Transverse colon (tissue), 4 donors: ENCODE results near the gene SELL.
"Not testable (repeated sequence)": the region's sequence is repeated elsewhere in the genome, so short reads cannot be mapped to it uniquely, and the experiment has no call there.

Source experiments
- CTCF ChIP-seq, 5 experiments: fragments of 200-600 bp in 3 of 5; fragments of 450-650 bp in 2 of 5; sonication (generic) in 3 of 5; IDR thresholded peaks; 1 replicate in 2 of 5; 2 replicates in 3 of 5; pipeline ENCODE4 v1.5.1; 2016 to 2017; ENCODE audit warnings: antibody characterized with exemption in 5 of 5, inconsistent platforms in 3 of 5, mild to moderate bottlenecking in 2 of 5, moderate library complexity in 1 of 5
- EP300 ChIP-seq: sonication (generic); formaldehyde crosslinking; IDR thresholded peaks from one replicate; pipeline ENCODE4 v1.6.1; 2017; ENCODE audit warnings: antibody characterized with exemption, low read depth
- POLR2A ChIP-seq: fragments of 450-650 bp; IDR thresholded peaks from one replicate; pipeline ENCODE4 v1.6.1; 2016; ENCODE audit warnings: antibody characterized with exemption, mild to moderate bottlenecking, moderate library complexity
- POLR2AphosphoS5 ChIP-seq, 3 donors: sonication (generic); formaldehyde crosslinking; IDR thresholded peaks; one replicate each; pipeline ENCODE4 v1.6.1; 2016; ENCODE audit warnings: antibody characterized with exemption in 3 of 3

GRCh38 chr1:169683168-169683567 lies 28.3 kb downstream of the SELL start:
- TF ChIP-seq CTCF (IDR thresholded peaks at IDR 0.05); POLR2A; POLR2AphosphoS5 (IDR thresholded peaks at IDR 0.05); EP300: not testable (repeated sequence)
